ENCODE data around the gene FOXL2.
"Not testable (repeated sequence)": the region's sequence is repeated elsewhere in the genome, so short reads cannot be mapped to it uniquely, and the experiment has no call there.

FOXL2 gene

GRCh38 chr3:138933068-138933668, 13.8 kb downstream of the FOXL2 start:
- no peak for DNase-seq (ENCODE audit: low spot score)

- DNase-seq (ENCODE audit: low spot score), result no peak
Measured at GRCh38 chr3:138928727-138929372, 18.1 kb downstream of the FOXL2 start.

- peak; percentile 81 for DNase-seq (ENCODE audit: low spot score)
Measured at GRCh38 chr3:138923531-138923994, 23.4 kb downstream of the FOXL2 start.

DNA sequence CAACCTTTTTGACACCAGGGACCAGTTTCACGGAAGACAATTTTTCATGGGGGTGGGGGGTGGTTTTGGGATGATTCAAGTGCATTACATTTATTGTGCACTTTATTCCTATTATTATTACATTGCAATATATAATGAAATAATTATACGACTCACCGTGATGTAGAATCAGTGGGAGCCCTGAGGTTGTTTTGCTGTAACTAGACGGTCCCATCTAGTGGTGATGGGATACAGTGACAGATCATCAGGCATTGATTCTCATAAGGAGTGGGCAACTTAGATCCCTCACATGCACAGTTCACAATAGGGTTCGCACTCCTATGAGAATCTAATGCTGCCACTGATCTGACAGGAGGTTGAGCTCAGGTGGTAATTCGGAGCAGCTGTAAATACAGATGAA, 24.5 kb downstream of the FOXL2 start:
- DNase-seq (ENCODE audit: low spot score), result not testable (repeated sequence)

DNA sequence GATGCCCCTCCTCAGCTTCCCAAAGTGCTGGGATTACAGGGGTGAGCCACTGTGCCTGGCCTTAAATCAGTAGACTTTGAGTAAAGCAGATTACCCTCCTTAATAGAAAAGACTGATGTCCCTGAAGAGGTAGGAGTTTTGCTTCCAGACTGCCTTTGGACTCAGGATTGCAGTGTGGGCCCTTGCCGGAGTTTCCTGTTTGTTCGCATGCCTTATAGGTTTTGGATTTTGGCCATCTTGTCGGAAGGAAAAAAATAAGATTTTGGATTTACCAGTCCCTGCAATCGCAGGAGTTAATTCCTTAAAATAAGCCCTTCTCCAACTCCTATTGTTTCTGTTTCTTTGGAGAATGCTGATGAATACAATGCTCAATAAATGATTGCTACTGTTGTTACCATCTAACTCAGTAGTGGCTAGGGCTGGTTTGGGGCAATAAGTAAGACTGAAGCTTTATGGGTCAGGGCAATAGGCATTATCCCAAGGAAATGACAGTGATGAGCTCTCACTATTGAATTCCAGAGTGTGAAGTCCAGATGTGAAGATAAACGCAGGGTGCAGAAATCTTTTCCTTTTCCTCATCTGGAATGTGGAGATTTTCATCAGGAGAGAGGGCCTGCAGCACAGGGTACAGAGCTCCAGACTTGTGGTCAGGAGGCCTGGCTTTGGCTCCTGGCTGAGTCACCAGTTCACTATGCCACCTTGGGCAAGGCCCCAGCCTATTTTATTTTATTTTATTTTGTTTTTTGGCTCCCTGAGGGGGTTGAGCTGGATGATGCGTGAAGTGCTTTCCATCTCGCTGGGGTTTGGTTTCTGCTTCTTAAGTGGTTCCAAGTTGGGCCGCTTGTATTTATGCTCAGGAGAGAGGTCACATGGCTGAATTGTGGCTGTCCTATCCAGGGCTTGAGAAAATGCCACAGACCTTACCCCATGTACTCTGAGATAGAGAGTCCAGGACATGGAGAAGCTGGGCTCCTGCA, 25.3 kb downstream of the FOXL2 start:
- peak; percentile 71 for DNase-seq (ENCODE audit: low spot score)

DNA sequence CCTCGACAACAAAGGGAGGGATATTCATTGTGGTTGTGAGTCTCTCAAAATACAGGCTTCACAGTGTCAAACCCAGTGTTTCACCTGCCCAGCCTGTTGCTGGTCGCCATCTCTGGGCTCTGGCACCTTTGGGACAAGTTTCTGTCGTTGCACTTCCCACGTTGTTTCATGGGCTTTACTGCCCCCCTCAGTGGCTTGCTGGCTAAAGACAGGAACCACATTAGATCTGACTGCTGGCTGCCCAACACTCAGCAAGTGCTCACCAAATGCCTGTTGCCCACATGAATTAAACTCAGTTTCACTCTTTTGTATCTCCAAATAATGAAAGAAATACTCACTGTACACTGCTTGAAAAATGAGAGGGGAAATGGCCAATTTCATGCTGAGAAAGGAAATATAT, 27.6 kb downstream of the FOXL2 start:
- no peak for DNase-seq (ENCODE audit: low spot score)

DNA sequence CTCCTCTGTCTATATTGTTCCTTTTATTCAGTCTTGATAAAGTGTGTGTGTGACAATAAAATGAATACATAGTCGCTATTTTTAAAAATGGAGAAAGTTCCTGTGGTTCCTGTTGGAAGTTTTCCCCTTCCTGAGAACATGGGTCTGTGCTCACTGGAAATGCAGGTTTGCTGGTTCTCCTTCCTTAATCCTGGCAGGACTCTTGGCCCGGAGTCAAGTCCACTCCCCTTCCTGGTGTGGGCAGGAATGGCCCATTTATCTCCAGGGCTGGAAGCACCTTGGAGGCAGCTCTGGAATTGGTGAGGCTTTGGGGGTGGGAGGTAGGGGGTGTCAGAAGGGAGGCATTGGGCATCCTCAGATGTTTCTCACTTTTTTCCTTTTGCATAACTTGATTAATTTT, 30.1 kb downstream of the FOXL2 start:
- DNase-seq (ENCODE audit: low spot score), result peak; percentile 44

DNA sequence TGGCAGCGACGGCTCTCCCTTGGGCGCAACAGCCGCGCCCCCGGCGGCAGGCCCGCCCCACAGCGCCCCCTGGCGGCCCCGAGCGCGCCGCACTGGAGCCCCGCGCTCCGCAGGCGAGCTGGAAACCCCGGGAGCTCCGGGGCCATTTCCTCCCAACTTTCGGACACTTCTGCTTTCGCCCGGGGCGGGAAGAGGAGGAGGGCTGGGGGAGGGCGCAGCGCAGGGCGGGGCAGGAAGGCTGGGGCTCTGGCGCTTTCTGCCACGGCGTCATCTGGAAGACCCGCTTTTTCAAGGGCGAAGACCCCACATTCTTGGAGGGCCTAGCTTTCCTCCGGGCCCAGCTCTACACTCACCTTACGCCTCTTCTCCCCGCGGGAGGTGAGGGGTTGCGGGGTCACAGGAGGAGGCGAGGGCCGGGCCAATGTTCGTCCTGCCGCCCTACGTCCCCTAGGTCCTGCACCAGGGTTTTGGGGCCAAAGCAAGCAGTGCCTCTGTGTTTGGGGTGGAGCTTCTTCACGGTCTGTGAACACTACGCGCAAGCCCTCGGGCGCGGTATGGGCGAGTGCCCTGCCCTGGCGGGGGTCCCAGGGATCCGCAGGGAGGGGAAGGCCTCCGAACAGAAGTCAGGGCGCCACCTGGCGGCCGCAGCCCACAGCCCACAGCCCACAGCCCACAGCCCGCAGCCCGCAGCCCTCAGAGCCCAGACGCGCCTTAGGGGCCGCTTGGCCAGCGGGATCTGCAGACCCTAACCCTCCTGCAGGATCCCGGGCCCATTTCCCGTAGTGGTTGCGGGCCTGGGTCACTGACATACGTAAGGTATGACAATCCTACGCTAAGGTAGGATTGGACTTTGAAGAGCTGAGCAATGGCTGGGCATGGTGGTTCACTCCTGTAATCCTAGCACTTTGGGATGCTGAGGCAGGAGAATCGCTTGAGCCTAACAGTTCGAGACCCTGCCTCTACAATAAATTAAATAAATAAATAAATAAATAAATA, 31.1 kb downstream of the FOXL2 start:
- DNase-seq (ENCODE audit: low spot score), result peak; percentile 90

- DNase-seq (ENCODE audit: low spot score), result no peak
Measured at GRCh38 chr3:138914870-138915502, 32.0 kb downstream of the FOXL2 start.

DNA sequence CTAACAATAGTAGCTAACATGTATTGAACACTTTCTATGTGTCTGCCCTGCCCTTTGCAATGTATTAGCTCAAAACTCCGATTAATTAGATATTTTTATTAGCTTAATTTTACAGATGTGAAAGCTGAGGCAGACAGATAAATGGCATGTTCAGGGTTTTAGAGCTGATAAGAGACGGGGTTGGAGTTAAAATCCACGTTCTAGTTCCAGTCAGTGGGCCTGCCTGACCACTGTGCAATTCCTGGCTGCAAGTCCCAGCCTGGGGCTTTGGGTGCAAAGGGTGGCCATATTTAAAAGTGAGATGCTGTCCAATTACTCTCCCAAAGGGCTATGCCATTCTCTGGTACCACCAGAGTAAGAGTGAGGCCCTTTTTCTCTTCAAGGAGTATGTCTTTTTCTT, 33.2 kb downstream of the FOXL2 start:
- no peak for DNase-seq (ENCODE audit: low spot score)

GRCh38 chr3:138912237-138912636, 34.7 kb downstream of the FOXL2 start:
- no peak for DNase-seq (ENCODE audit: low spot score)

DNA sequence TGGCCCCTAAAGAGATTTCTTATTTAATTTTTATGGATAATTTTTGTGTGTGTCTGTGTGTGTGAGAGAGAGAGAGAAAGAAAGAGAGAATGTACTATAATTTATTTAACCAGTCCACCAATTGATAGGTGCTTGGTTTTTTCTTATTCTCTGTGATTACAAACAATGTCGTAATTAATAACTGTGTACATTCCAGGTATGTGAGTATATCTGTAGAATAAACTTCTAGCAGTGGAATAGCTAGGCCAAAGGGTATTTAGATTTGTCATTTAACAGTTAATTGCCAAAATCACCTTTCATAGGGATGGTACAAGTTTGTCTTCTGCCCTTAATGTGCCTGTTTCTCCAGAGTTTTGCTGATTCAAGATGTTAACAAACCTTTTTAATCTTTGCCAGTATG, 35.3 kb downstream of the FOXL2 start:
- no peak for DNase-seq (ENCODE audit: low spot score)

DNA sequence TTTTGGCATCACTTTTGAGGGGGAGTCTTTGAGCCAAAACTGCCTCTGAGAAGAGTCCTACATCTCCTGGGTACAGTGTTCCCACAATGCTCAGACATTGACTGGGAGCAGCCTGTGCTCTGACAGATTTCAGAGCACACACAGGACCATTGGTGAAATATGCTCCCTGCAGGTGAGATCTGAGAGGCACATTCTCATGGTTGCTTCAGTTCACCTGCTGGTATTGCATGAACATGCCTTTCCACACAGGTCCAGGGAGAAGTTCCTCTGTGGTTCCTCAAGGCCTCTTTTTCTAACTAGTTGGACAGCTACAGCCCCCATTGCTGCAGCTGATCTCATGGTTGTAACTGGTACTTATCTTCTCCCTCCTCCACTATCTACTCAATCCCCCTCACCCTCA, 37.0 kb downstream of the FOXL2 start:
- DNase-seq (ENCODE audit: low spot score), result no peak

GRCh38 chr3:138908846-138909245, 38.1 kb downstream of the FOXL2 start:
- DNase-seq (ENCODE audit: low spot score), result no peak

DNA sequence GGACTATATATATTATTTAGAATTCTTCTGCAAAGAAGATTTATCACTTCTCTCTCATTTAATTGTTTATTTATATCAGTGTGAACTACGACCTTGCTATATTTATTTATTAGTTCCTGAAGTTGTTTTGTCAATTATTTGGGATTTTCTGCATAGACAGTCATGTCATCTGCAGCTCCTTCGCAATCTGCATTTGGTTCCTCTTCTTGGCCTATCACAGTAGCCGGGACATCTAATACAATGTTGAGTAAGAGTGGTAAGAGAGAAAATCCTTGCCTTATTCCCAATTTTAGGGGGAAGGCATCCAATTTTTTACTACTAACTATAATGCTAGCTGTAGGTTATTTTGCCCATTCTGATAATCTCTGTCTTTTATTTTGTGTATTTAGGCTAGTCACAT, 39.4 kb downstream of the FOXL2 start:
- DNase-seq (ENCODE audit: low spot score), result no peak

DNA sequence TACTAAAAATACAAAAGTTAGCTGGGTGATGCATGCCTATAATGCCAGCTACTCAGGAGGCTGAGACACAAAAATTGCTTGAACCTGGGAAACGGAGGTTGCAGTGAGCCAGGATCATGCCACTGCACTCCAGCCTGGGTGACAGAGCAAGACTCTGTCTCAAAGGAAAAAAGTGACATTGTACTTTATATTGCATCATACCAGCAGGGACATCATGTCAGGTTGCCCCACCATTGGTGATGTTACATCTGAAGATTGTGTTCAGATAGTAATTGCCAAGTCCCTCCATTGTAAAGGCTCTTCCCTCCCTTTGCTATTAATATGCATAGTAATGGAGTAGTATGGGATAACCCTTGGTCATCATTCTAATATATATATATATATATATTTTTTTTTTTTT, 44.8 kb downstream of the FOXL2 start:
- DNase-seq (ENCODE audit: low spot score), result no peak

GRCh38 chr3:138901567-138901966, 45.4 kb downstream of the FOXL2 start:
- no peak for DNase-seq (ENCODE audit: low spot score)

DNA sequence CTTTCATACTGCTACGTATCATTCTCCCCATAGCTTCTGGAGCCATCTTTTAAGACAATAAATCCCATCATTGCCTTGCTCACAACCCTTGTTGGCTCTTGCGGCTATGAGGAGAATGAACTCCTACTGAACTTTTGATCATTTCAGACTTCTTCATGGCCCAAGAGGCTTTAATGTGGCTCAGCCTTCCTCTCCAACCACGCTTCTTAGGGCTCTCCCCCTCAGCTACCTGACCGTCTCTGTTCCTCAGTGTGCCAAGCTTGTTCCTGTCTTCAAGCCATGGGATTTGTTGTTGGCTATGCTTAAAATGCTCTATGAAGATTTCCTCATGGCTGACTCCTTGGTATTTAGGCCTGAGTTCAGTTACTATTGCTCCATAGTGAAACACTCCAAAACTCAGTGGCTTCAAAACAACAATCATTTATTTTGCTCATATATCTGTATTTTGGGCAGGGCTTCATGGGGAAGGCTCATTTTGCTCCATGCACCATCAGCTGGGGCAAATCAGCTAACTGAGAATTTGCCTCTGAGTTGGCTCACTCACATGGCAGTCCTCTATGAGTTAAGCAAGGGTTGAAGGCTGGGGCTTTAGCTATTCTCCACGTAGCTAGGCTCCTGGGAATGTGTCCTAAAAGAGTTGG, 47.5 kb downstream of the FOXL2 start:
- DNase-seq (ENCODE audit: low spot score), result no peak

DNA sequence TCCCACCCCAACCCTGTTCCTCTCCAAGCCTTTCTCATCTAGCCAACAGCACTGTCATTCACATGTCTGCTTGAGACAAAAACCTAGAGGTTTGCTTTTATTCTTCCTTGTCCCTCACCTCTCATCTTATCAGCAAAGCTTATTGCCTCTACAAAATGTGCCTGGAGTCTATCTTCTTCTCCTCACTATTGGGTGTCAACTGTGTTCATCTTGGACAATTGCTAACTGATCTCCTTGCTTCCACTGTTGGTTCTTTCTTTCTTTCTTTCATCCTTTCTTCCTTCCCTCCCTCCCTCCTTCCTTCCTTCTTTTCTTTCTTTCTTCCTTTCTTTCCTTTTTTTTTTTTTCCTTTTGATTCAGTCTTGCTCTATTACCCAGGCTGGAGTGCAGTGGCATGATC, 48.2 kb downstream of the FOXL2 start:
- DNase-seq (ENCODE audit: low spot score), result no peak

GRCh38 chr3:138898301-138898700, 48.6 kb downstream of the FOXL2 start:
- DNase-seq (ENCODE audit: low spot score), result peak; percentile 53

Data from LoVo (cell line).